Measurements from ENCODE around the gene HNRNPCL1.
"Not testable (repeated sequence)": the region's sequence is repeated elsewhere in the genome, so short reads cannot be mapped to it uniquely, and the experiment has no call there.

HNRNPCL1 gene

DNA sequence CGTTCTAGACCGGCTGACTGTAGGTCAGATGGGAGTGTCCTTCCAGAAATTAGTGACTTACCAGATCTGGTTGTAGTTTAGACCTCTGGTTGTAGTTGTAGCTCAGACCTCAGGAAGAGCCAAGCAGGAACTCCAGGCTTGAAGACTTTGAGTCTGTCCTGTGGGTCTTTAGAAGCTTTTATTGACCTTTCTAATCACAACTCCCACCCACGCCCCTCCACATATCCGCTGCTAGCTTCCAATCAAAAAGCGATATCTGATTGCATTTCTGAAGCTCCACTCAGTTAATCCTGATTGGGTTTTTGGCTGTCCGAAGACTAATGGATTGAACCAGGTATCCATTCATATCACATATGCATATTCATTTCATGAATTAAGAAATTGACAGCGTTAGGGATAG is at the start of gene HNRNPCL1:
Gene HNRNPCL1, minus strand, starts transcription at position 101 of the 400 bp plus-strand sequence. CDS start 431 bp downstream, outside the sequence.
- not testable (repeated sequence) for DNase-seq

DNA sequence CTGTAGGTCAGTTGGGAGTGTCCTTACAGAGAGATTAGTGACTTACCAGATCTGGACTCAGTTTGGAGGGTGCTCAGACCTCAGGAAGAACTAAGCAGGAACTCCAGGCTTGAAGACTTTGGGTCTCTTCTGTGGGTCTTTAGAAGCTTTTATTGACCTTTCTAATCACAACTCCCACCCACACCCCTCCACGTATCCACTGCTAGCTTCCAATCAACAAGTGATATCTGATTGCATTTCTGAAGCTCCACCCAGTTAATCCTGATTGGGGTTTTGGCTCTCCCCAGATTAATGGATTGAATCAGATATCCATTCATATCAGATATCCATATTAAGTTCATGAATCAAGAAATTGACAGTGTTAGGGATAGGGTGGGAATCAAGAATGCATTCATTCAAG is 49.6 kb upstream of the HNRNPCL1 start, which contains the start of gene PRAMEF10:
Gene PRAMEF10, minus strand, starts transcription at position 101 of the 400 bp plus-strand sequence. CDS start 2,423 bp downstream, outside the sequence.
- not testable (repeated sequence) for DNase-seq

DNA sequence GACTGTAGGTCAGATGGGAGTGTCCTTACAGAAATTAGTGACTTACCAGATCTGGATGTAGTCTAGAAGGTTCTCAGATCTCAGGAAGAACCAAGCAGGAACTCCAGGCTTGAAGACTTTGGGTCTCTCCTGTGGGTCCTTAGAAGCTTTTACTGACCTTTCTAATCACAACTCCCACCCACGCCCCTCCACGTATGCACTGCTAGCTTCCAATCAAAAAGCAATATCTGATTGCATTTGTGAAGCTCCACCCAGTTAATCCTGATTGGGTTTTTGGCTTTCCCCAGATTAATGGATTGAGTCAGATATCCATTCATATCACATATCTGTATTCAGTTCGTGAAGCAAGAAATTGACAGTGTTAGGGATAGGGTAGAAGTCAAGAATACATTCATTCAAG is 37.6 kb upstream of the HNRNPCL1 start, which contains the start of gene PRAMEF4:
Gene PRAMEF4, minus strand, starts transcription at position 101 of the 400 bp plus-strand sequence. CDS start 2,807 bp downstream, outside the sequence.
- DNase-seq: not testable (repeated sequence)

DNA sequence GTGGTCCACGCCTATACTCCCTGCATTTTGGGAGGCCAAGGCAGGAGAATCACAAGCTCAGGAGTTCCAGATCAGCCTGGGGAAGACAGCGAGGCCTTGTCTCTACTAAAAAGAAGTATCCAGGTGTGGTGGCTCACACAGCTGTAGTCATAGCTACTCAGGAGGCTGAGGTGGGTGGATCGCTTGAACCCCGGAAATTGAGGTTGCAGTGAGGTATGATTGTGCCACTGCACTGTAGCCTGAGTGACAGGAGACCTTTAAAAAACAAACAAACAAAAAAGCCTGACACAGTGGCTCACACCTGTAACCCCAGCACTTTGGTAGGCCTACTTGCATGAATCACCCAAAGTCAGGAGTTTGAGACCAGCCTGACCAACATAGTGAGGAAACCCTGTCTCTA is 29.9 kb upstream of the HNRNPCL1 start:
- not testable (repeated sequence) for DNase-seq

DNA sequence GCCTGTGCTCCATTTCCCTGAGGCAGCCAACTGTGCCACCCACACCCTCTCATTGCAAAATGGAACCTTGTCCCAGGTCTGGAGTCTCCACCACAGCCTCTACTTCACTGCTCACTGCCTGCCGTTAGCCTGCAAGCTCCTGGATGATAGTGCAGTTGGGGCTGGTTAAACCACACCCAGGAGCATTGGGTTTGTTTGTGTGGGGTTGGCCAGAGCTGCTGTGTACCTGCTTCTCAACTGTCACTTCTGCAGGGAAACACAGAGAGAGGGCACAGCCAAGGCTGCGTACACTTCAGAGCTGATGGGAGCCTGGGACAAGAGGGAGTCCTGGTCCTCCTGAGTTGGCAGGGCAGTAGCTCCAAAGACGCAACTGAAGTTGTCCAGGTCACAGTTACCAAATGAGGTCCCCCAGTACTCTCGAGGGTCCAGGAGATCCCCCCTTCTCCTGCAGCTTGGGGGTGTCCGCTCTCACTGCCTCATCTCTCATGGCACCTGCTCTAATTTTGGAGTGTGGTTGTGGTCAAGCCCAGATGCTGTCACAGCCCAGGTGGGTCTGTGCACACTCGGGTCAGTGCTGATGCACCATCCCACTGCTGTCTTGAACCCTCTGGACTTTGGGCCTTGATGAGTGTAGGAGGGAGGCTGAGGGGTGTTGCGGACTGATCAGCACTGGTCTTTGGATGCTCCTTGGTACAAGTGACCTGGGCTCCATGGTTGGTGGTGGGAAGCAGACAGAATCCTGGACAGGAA is 14.8 kb upstream of the HNRNPCL1 start:
- DNase-seq: not testable (repeated sequence)

DNA sequence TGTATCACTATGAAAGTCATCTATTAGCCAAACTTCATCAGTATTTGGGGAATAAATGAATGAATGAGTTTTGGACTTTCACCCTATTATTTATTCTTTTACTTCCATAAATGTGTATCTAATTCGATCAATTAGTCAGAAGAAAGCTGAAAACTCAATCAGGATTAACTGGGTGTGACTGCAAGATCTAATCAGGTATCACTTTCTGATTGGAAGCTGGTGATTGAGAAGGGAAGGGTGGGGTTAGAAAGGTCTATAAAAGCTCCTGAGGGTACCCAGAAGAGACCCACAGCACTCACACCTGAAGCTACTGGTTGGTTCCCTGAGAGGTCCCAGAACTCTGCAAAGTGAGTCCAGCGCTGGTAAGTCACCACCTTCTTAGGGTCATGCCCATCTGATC is 8.3 kb upstream of the HNRNPCL1 start, which contains the start of gene PRAMEF2:
Gene PRAMEF2, plus strand, starts transcription at position 301 of the 400 bp plus-strand sequence. CDS start 1,924 bp downstream, outside the sequence.
- not testable (repeated sequence) for DNase-seq

DNA sequence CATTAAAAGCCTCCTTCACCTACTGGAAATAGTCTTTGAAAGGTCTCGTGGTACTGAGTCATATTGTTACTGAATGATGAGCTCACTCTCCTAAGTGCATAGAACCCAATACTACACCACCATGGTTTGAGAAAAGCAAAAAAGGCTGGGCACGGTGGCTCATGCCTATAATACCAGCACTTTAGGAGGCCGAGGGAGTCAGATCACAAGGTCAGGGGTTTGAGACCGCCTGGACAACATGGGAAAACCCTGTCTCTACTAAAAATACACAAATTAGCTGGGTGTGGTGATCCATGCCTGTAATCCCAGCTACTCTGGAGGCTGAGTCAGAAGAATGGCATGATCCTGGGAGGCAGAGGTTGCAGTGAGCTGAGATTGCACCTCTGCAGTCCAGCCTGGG is 3.3 kb upstream of the HNRNPCL1 start:
- DNase-seq: peak; percentile 8

DNA sequence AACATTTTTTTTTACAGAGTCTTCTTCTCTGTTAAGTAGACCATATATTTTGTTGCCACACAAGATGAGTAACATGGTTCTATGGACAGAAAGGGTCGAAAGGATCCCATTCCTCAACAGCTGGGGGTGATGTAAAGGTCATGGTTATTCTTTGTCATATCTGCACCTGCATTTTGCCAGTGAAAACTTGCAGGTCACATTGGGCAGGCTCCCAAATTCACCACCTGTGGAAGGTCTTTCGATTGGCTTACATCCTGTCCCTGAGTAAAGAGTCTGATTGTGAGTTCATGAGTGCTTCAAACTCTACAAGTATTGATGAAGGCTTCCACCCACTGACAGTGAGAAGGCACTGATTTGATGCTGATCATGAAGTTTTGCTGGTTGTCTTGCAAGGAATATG is 15.3 kb downstream of the HNRNPCL1 start:
- not testable (repeated sequence) for DNase-seq

DNA sequence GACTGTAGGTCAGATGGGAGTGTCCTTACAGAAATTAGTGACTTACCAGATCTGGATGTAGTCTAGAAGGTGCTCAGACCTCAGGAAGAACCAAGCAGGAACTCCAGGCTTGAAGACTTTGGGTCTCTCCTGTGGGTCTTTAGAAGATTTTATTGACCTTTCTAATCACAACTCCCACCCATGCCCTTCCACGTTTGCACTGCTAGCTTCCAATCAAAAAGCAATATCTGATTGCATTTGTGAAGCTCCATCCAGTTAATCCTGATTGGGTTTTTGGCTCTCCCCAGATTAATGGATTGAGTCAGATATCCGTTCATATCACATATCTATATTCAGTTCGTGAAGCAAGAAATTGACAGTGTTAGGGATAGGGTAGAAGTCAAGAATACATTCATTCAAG is 17.2 kb downstream of the HNRNPCL1 start, which contains the start of gene PRAMEF11:
Gene PRAMEF11, minus strand, starts transcription at position 101 of the 400 bp plus-strand sequence. CDS start 2,621 bp downstream, outside the sequence.
- not testable (repeated sequence) for DNase-seq

DNA sequence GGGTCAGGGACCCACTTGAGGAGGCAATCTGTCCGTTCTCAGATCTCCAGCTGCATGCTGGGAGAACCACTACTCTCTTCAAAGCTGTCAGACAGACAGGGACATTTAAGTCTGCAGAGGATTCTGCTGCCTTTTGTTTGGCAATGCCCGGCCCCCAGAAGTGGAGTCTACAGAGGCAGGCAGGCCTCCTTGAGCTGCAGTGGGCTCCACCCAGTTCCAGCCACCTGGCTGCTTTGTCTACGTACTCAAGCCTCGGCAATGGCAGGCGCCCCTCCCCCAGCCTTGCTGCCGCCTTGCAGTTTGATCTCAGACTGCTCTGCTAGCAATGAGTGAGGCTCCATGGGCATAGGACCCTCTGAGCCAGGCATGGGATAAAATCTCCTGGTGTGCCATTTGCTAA is 29.5 kb downstream of the HNRNPCL1 start:
- DNase-seq: not testable (repeated sequence)

DNA sequence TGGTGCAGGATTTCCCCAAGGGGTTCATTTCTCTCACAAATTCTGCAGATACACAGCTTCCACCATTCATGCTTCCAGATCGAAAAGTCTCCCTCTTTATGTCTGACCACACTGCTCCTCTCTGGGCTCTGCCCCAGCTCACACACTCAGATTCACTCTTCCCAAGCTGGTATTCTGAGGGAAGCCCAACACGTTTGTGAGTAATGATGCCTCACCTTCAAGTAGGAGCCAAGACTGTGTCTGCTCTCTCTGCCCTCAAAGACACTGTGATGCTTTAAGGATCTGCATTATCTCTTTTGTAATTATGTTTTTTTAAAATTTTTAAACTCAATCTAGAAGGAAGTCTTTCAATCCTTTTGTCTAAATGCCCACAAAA is 37.1 kb downstream of the HNRNPCL1 start:
- DNase-seq: no peak

DNA sequence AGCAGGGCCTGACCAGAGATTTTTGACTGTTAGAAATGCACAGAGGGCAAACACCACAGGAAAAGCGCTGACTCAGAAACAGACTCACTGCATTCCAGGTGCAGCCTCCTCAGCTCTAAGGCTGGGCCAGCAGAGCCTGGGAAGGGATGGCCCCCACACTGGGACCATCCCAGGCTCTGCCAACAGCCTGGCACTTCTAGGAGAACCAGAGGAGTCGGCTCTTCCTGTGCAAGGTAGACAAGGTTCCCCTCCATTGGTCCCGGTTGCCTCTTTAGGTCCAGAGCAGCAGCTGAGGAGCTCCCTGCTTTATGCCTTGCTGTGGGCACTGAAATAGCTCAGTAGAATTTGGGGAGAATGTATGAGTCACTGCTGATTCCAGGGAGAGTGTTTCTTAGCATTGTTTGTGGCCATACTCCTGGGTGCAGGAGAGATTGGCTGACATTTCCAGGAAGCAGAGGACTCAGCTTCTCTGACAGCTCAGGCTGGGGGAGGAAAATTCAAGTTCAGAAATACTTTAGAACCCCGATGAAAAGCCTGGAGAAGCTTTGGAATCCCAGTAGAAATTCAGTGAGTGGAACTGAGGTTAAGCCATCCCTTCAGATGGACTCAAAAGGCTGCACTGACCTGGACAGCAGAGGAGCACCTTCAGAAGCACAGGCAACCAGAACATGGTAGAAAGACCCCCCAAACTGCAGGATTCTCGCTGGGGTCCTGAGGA is 37.7 kb downstream of the HNRNPCL1 start:
- peak; percentile 58 for DNase-seq

DNA sequence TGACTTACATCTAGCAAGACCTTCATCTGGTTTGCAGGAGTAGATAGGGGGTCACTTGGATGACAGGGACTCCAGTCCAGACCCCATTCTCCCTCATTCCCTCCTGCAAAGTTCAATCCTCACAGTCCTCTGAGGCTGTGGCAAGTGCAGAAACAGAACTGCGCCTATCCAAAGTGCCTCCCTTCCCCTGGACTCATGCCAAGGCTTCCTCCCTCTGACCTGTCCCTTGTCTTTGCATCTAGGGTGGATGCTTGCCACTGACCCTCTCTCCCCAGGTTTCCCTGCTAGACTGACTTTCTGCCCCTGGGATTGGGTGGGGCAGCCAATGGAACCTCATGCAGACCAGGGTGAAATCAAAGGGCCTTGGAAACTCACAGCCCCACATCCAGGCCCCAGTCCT is 38.6 kb downstream of the HNRNPCL1 start:
- DNase-seq: no peak

DNA sequence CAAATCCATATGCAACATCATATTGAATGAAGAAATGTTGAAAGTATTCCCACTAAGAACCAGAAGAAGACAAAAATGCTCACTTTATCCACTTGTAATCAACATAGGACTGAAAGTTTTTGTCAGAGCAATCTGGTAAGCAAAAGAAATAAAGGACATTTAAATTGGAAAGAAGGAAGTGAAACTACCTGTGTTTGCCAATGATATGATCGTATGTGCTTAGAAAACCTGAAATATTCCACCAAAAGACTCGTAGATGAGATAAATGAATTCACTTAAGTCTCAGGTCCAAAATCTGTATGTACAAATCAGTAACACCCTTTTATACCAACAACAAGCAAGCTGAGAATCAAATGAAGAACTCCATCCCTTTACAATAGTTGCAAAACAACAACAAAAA is 48.8 kb downstream of the HNRNPCL1 start:
- no peak for DNase-seq

DNA sequence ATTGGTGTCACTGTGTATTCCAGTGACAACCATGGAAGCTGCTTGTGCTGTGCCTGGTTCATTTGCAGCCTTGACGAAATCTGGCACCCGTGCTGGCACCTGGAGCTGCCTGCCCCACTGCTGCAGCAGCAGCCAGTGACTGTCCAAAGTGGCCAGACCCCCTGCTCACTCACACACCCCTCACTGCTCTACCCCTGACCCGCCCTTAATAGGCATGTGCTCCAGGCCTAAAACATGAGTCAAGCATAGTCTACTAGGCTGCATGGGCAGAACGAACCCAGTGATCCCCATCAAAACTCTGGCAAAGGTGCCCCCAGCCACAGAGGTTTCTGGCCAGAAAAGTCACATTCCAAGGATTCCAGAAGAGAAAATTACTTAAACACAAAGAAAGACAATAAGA is 49.6 kb downstream of the HNRNPCL1 start:
- no peak for DNase-seq

Data from kidney glomerular epithelial cell (primary cell).